ENCODE measurements around the gene CXCL3.
A peak's percentile ranks its signal among the peaks of the same experiment; 100 is the strongest.

The CXCL3 gene

GRCh38 chr4:74039315-74039763 lies 850 bp upstream of the CXCL3 start:
- H3K4me3 ChIP-seq (ENCODE audit: low read length), result peak overlapping the region; percentile 81
- TF ChIP-seq ZNF274 (IDR thresholded peaks at IDR 0.05; ENCODE audit: low read depth, low read length), result no peak

- peak overlapping the region; percentile 81 for H3K4me3 ChIP-seq (ENCODE audit: low read length)
Measured at GRCh38 chr4:74038086-74038424, 434 bp downstream of the CXCL3 start.

GRCh38 chr4:74037076-74037955 lies 1.2 kb downstream of the CXCL3 start:
- no peak for TF ChIP-seq ZNF274 (IDR thresholded peaks at IDR 0.05; ENCODE audit: low read depth, low read length)
- H3K4me3 ChIP-seq (ENCODE audit: low read length), result no peak overlapping the region; the same call in 1 of the 2 replicates

More at GRCh38 chr4:74038086-74038424, 434 bp downstream of the CXCL3 start:
- TF ChIP-seq ZNF274 (IDR thresholded peaks at IDR 0.05; ENCODE audit: low read depth, low read length), result no peak

GRCh38 chr4:74033739-74034138 lies 4.8 kb downstream of the CXCL3 start:
- no peak for TF ChIP-seq ZNF274 (IDR thresholded peaks at IDR 0.05; ENCODE audit: low read depth, low read length)

GRCh38 chr4:74032064-74032463 lies 6.4 kb downstream of the CXCL3 start:
- H3K4me3 ChIP-seq (ENCODE audit: low read length), result no peak overlapping the region
- TF ChIP-seq ZNF274 (IDR thresholded peaks at IDR 0.05; ENCODE audit: low read depth, low read length), result no peak

More at GRCh38 chr4:74033739-74034138, 4.8 kb downstream of the CXCL3 start:
- no peak overlapping the region for H3K4me3 ChIP-seq (ENCODE audit: low read length)

GRCh38 chr4:74031576-74031975 lies 6.9 kb downstream of the CXCL3 start:
- no peak overlapping the region for H3K4me3 ChIP-seq (ENCODE audit: low read length)
- no peak for TF ChIP-seq ZNF274 (IDR thresholded peaks at IDR 0.05; ENCODE audit: low read depth, low read length)

GRCh38 chr4:74030285-74030684 lies 8.2 kb downstream of the CXCL3 start:
- no peak for TF ChIP-seq ZNF274 (IDR thresholded peaks at IDR 0.05; ENCODE audit: low read depth, low read length)
- H3K4me3 ChIP-seq (ENCODE audit: low read length), result no peak overlapping the region

GRCh38 chr4:74028504-74028903 lies 10.0 kb downstream of the CXCL3 start:
- TF ChIP-seq ZNF274 (IDR thresholded peaks at IDR 0.05; ENCODE audit: low read depth, low read length), result no peak
- H3K4me3 ChIP-seq (ENCODE audit: low read length), result no peak overlapping the region

- TF ChIP-seq ZNF274 (IDR thresholded peaks at IDR 0.05; ENCODE audit: low read depth, low read length), result no peak
Measured at GRCh38 chr4:74023709-74024108, 14.8 kb downstream of the CXCL3 start.

GRCh38 chr4:74021601-74022000 lies 16.9 kb downstream of the CXCL3 start:
- no peak for TF ChIP-seq ZNF274 (IDR thresholded peaks at IDR 0.05; ENCODE audit: low read depth, low read length)
- no peak overlapping the region for H3K4me3 ChIP-seq (ENCODE audit: low read length)

More at GRCh38 chr4:74023709-74024108, 14.8 kb downstream of the CXCL3 start:
- H3K4me3 ChIP-seq (ENCODE audit: low read length), result no peak overlapping the region

GRCh38 chr4:74018771-74019170 lies 19.7 kb downstream of the CXCL3 start:
- H3K4me3 ChIP-seq (ENCODE audit: low read length), result no peak overlapping the region
- TF ChIP-seq ZNF274 (IDR thresholded peaks at IDR 0.05; ENCODE audit: low read depth, low read length), result no peak

- TF ChIP-seq ZNF274 (IDR thresholded peaks at IDR 0.05; ENCODE audit: low read depth, low read length), result no peak
- H3K4me3 ChIP-seq (ENCODE audit: low read length), result no peak overlapping the region
Measured at GRCh38 chr4:74018116-74018515, 20.4 kb downstream of the CXCL3 start.

- no peak overlapping the region for H3K4me3 ChIP-seq (ENCODE audit: low read length)
- no peak for TF ChIP-seq ZNF274 (IDR thresholded peaks at IDR 0.05; ENCODE audit: low read depth, low read length)
Measured at GRCh38 chr4:74016068-74016467, 22.4 kb downstream of the CXCL3 start.

GRCh38 chr4:74015126-74015780 lies 23.2 kb downstream of the CXCL3 start:
- no peak overlapping the region for H3K4me3 ChIP-seq (ENCODE audit: low read length)
- no peak for TF ChIP-seq ZNF274 (IDR thresholded peaks at IDR 0.05; ENCODE audit: low read depth, low read length)

GRCh38 chr4:74014332-74014731 lies 24.2 kb downstream of the CXCL3 start:
- no peak overlapping the region for H3K4me3 ChIP-seq (ENCODE audit: low read length)
- no peak for TF ChIP-seq ZNF274 (IDR thresholded peaks at IDR 0.05; ENCODE audit: low read depth, low read length)

All from GM08714 (cell line).